NOMO-1 treated with dmso at 0.1 percent for 144 hours (cell line): ENCODE data around the gene PAM16.

Source experiments
- DNase-seq: peaks from one replicate; lab custom pipeline; 2025; ENCODE audit not compliant: unreplicated experiment; lab: John Stamatoyannopoulos, UW

PAM16 gene

GRCh38 chr16:4371357-4372000, 20.4 kb upstream of the PAM16 start, which contains the start of gene VASN:
Gene VASN, plus strand, starts transcription at chr16:4371848. Its CDS starts 9,030 bp downstream, at chr16:4380878.
- no peak for DNase-seq

- DNase-seq, result no peak
These were observed 19.6 kb upstream of the PAM16 start for GRCh38 chr16:4370570-4371356.

GRCh38 chr16:4370151-4370550, 19.0 kb upstream of the PAM16 start:
- no peak for DNase-seq

GRCh38 chr16:4369007-4369733, 18.0 kb upstream of the PAM16 start:
- DNase-seq, result no peak

GRCh38 chr16:4367393-4367856, 16.3 kb upstream of the PAM16 start:
- no peak for DNase-seq

- no peak for DNase-seq
These were observed 14.9 kb upstream of the PAM16 start for GRCh38 chr16:4366016-4366415.

- DNase-seq, result no peak
These were observed 14.5 kb upstream of the PAM16 start for GRCh38 chr16:4365615-4366014.

GRCh38 chr16:4365014-4365406, 13.9 kb upstream of the PAM16 start:
- no peak for DNase-seq

GRCh38 chr16:4364196-4365013, 13.3 kb upstream of the PAM16 start:
- DNase-seq, result no peak

- no peak for DNase-seq
These were observed 11.5 kb upstream of the PAM16 start for GRCh38 chr16:4362476-4363135.

GRCh38 chr16:4361944-4362311, 10.8 kb upstream of the PAM16 start:
- DNase-seq, result no peak

GRCh38 chr16:4361033-4361943, 10.2 kb upstream of the PAM16 start:
- no peak for DNase-seq

GRCh38 chr16:4360538-4361021, 9.5 kb upstream of the PAM16 start:
- no peak for DNase-seq

GRCh38 chr16:4359914-4360313, 8.8 kb upstream of the PAM16 start:
- no peak for DNase-seq

GRCh38 chr16:4358831-4359561, 7.9 kb upstream of the PAM16 start:
- no peak for DNase-seq

- DNase-seq, result no peak
These were observed 7.1 kb upstream of the PAM16 start for GRCh38 chr16:4358236-4358635.

GRCh38 chr16:4356820-4357219, 5.7 kb upstream of the PAM16 start:
- no peak for DNase-seq

- no peak for DNase-seq
These were observed 3.6 kb upstream of the PAM16 start for GRCh38 chr16:4354512-4355409.
